PC-9 (cell line): ENCODE measurements around the gene TBC1D8. TPM values are rescaled to one million over a fixed set of nuclear protein-coding genes. Genes with fewer than 3 reads are reported as not detected.

ENCODE experiments used
- BruUV-seq: library from RNA; stranded (reverse); fragments of 400-500 nt; replicated peaks from 2 replicates; lab custom pipeline; 2021; lab: Mats Ljungman, UMichigan
- CTCF ChIA-PET: fragments of 300-600 bp; sonication (Branson Sonifier 250); formaldehyde crosslinking; loops from one replicate; lab custom pipeline; 2022; ENCODE audit warnings: antibody characterized with exemption; lab: Charles Lee
- POLR2A ChIA-PET: fragments of 300-600 bp; sonication (Branson Sonifier 250); formaldehyde crosslinking; loops from one replicate; lab custom pipeline; 2022; ENCODE audit warnings: antibody characterized with exemption; ENCODE audit not compliant: unreplicated experiment; lab: Charles Lee
- DNase-seq, 2 experiments: peaks; one replicate each; pipeline versions ENCODE4 v3.0.0 to v3.0.0-alpha.2; 2015 to 2022; ENCODE audit warnings: mixed read lengths in 1 of 2
- H2AFZ ChIP-seq: fragments of 200-600 bp; sonication (generic); 2 replicates; pipeline ENCODE4 v1.8.1; 2017; ENCODE audit warnings: antibody characterized with exemption
- H3F3A ChIP-seq: fragments of 200-600 bp; sonication (generic); 2 replicates; pipeline ENCODE4 v1.8.1; 2017; ENCODE audit warnings: antibody characterized with exemption, mild to moderate bottlenecking, low read depth; ENCODE audit not compliant: insufficient read depth
- H3K27ac ChIP-seq: fragments of 200-600 bp; sonication (generic); 2 replicates; pipeline ENCODE4 v1.6.1; 2016; ENCODE audit warnings: mixed run types
- H3K27me3 ChIP-seq: fragments of 200-600 bp; sonication (generic); 2 replicates; pipeline ENCODE4 v1.6.1; 2016; ENCODE audit warnings: low read depth, mixed run types; ENCODE audit not compliant: insufficient read depth
- H3K36me3 ChIP-seq: fragments of 200-600 bp; sonication (generic); 2 replicates; pipeline ENCODE4 v1.6.1; 2016; ENCODE audit warnings: low read depth, mixed run types
- H3K4me1 ChIP-seq: fragments of 200-600 bp; sonication (generic); replicated peaks from 2 replicates; pipeline ENCODE4 v1.6.1; 2016; ENCODE audit warnings: mixed run types; ENCODE audit not compliant: insufficient read depth
- H3K4me2 ChIP-seq: fragments of 200-600 bp; sonication (generic); 2 replicates; pipeline ENCODE4 v1.6.1; 2017; ENCODE audit warnings: mixed run types
- H3K4me3 ChIP-seq: fragments of 200-600 bp; sonication (generic); 2 replicates; pipeline ENCODE4 v1.6.1; 2016; ENCODE audit warnings: mixed run types
- H3K79me2 ChIP-seq: fragments of 200-600 bp; sonication (generic); 2 replicates; pipeline ENCODE4 v1.6.1; 2017; ENCODE audit warnings: low read depth, mixed run types
- H3K9me2 ChIP-seq: fragments of 200-600 bp; sonication (generic); 2 replicates; pipeline ENCODE4 v1.8.1; 2017; ENCODE audit warnings: mild to moderate bottlenecking; ENCODE audit not compliant: insufficient read depth
- H3K9me3 ChIP-seq: fragments of 200-600 bp; sonication (generic); 2 replicates; pipeline ENCODE4 v1.8.1; 2016; ENCODE audit warnings: low read depth; ENCODE audit not compliant: insufficient read depth
- H4K20me1 ChIP-seq: fragments of 200-600 bp; sonication (generic); 2 replicates; pipeline ENCODE4 v1.8.1; 2017; ENCODE audit not compliant: insufficient read depth
- CTCF ChIP-seq: fragments of 200-600 bp; sonication (generic); conservative IDR thresholded peaks from 2 replicates; pipeline ENCODE4 v1.6.1; 2017; ENCODE audit warnings: mixed run types, antibody characterized with exemption, mild to moderate bottlenecking, moderate library complexity
- EZH2 ChIP-seq: fragments of 200-600 bp; sonication (generic); IDR thresholded peaks from 2 replicates; pipeline ENCODE4 v1.8.0; 2017; ENCODE audit warnings: antibody characterized with exemption, low read depth
- intact Hi-C: fragments of 100-400 bp; cut with micrococcal nuclease; formaldehyde crosslinking; loops from one replicate; pipeline ENCODE4 v1.10.0; 2022; ENCODE audit not compliant: unreplicated experiment
- total RNA-seq: library from RNA; stranded (reverse); gene quantifications from 2 replicates; pipeline ENCODE4 v1.2.3, GENCODE V29; 2021

Gene TBC1D8
- total RNA-seq, 1 experiment from 2014 or later = 25.2 TPM

- H2AFZ ChIP-seq = no peak overlapping the region
- no peak overlapping the region for H3K4me2 ChIP-seq
- CTCF ChIA-PET = no interaction called here
- peaks cover 16% of the 10 kb centered on the region for H3K36me3 ChIP-seq
- no peak overlapping the region for H3K27ac ChIP-seq
- no peak overlapping the region for H3K4me3 ChIP-seq
- POLR2A ChIA-PET = no interaction called here
- DNase-seq = no peak
- no peaks in the 10 kb centered on the region; the same call in 1 of the 2 replicates for H3K4me1 ChIP-seq
- H4K20me1 ChIP-seq = peaks cover 2% of the 10 kb centered on the region; the same call in 1 of the 2 replicates
- H3K27me3 ChIP-seq = no peaks in the 10 kb centered on the region
- no TSS peak for BruUV-seq
- H3K79me2 ChIP-seq = peaks cover 64% of the 10 kb centered on the region
- no peaks in the 10 kb centered on the region for H3K9me2 ChIP-seq
- peaks cover 6% of the 10 kb centered on the region; the same call in 1 of the 2 replicates for H3F3A ChIP-seq
- intact Hi-C loops = no loop called here
- no peaks in the 10 kb centered on the region for H3K9me3 ChIP-seq
- no peak for TF ChIP-seq EZH2
- no peak for TF ChIP-seq CTCF
Measured at GRCh38 chr2:101080211-101081068, 70.7 kb downstream of the TBC1D8 start.

DNA sequence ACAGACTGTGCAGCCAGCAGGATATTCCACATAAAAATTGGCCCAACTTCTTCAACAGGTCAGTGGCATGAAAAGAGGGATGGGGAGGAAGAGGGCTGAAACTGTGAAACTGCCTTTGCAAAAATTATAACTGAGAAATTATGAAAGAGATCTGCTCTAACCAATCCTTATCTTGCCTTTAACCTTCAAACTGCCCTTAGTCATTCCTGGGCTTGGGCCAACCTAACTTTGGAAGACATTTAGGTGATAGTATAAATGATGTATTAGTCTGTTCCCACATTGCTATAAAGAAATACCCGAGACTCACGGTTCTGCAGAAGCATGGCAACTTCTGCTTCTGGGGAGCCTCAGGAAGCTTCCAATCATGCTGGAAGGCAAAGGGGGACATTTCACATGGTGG, 74.6 kb downstream of the TBC1D8 start:
- H2AFZ ChIP-seq = no peak overlapping the region
- POLR2A ChIA-PET = no interaction called here
- no peaks in the 10 kb centered on the region for H3K27me3 ChIP-seq
- peaks cover 7% of the 10 kb centered on the region; the same call in 1 of the 2 replicates for H3K36me3 ChIP-seq
- H3K9me3 ChIP-seq = no peaks in the 10 kb centered on the region
- H3K27ac ChIP-seq = no peak overlapping the region
- intact Hi-C loops = no loop called here
- DNase-seq = no peak
- H3K4me3 ChIP-seq = no peak overlapping the region
- no peaks in the 10 kb centered on the region for H3K9me2 ChIP-seq
- H4K20me1 ChIP-seq = peaks cover 3% of the 10 kb centered on the region; the same call in 1 of the 2 replicates
- H3K4me1 ChIP-seq = no peaks in the 10 kb centered on the region; the same call in 1 of the 2 replicates
- peaks cover 74% of the 10 kb centered on the region for H3K79me2 ChIP-seq
- TF ChIP-seq CTCF = no peak
- no peak for TF ChIP-seq EZH2
- no TSS peak for BruUV-seq
- no peak overlapping the region for H3K4me2 ChIP-seq
- H3F3A ChIP-seq = peaks cover 18% of the 10 kb centered on the region; the same call in 1 of the 2 replicates
- CTCF ChIA-PET = no interaction called here

DNA sequence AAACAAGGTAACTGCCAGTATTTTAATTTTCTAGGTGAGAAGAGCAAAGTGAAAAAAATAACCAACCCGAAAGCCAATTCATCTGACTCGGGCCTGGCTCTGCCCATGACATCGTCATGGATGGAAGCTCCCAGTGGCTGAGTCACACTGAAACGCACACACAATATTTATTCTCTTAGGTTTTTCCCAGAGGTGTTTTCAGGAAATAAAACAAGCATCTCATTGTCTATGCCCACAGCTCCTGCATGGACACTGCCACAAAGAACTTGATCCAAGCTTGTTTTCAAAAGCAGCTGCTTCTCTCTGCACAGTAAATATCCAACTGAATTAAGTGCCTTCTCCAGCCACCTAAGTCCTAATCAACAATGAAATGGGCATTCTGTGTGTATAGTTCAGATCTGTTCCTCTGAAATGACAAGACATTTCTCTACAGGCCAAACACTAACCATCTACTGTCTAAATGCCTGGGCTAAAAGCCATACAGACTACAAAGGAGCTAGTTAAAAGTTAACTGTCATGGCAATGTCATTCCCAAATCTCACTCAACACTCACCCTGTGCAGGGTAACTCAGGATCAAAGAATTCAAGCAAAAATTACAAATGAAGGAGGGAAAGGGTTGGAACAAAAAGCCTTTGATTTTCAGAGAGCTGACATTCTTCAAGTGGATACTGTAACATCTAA, 86.2 kb downstream of the TBC1D8 start:
- POLR2A ChIA-PET = no interaction called here
- Histone ChIP-seq H3K36me3 (no peaks in the 10 kb centered on the region), H3K79me2 (peaks cover 77% of the 10 kb centered on the region), H2AFZ (no peak overlapping the region), H3K4me3 (no peak overlapping the region), H3K27ac (peak overlapping the region; percentile 66), H3F3A (peaks cover 26% of the 10 kb centered on the region), H3K4me2 (peak overlapping the region; percentile 21; the same call in 1 of the 2 replicates), H3K9me2 (no peaks in the 10 kb centered on the region), H3K27me3 (no peaks in the 10 kb centered on the region), H4K20me1 (no peaks in the 10 kb centered on the region; the same call in none of the 2 replicates), H3K9me3 (no peaks in the 10 kb centered on the region), H3K4me1 (peaks cover 18% of the 10 kb centered on the region)
- peak; percentile 34 to 76 for DNase-seq
- CTCF ChIA-PET = no interaction called here
- BruUV-seq = no TSS peak
- no peak for TF ChIP-seq CTCF
- TF ChIP-seq EZH2 = no peak
- intact Hi-C loops = loop anchor here (2.0 kb wide), 2 partner anchors 48 to 60 kb away; no protein-coding TSS in a partner anchor
